Activated naive CD8-positive, alpha-beta T cell treated with anti-CD3 and anti-CD28 coated beads, Interleukin-2, amount 50 U/mL, for 16 hours (primary cell): Measurements from ENCODE around the gene HCRTR2.
"Not testable (repeated sequence)": the region's sequence is repeated elsewhere in the genome, so short reads cannot be mapped to it uniquely, and the experiment has no call there.

ENCODE experiments used
- DNase-seq: peaks from one replicate; pipeline ENCODE4 v3.0.0-alpha.2; 2020; ENCODE audit warnings: low read depth, low spot score

HCRTR2 gene

GRCh38 chr6:55212156-55212555 is 37.8 kb downstream of the HCRTR2 start:
- no peak for DNase-seq

- DNase-seq, result no peak
Observed at GRCh38 chr6:55220961-55221360, 46.6 kb downstream of the HCRTR2 start.

DNA sequence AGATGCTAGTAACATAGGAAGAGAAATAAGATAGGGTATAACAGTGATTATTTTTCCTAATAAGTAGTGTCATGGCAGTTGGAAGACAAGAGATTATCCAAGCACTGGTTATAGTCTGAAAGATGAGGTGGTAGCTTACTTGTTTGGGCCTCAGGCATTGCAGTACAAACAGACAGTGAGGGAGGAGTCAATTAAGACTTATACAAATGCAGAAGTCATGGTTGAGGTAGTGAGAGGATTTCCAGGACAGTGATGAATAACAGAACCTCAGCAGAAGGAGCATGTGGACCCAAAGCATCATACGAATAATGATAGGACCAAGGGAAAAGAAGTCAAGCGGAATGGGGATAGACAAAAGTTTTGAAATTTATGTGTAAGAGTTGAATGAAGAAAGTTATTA is 53.5 kb downstream of the HCRTR2 start:
- no peak for DNase-seq

- no peak for DNase-seq
Observed at GRCh38 chr6:55239099-55239498, 64.8 kb downstream of the HCRTR2 start.

- DNase-seq, result not testable (repeated sequence)
Observed at GRCh38 chr6:55240975-55241605, 66.8 kb downstream of the HCRTR2 start.

GRCh38 chr6:55250400-55250799 is 76.1 kb downstream of the HCRTR2 start:
- no peak for DNase-seq

DNA sequence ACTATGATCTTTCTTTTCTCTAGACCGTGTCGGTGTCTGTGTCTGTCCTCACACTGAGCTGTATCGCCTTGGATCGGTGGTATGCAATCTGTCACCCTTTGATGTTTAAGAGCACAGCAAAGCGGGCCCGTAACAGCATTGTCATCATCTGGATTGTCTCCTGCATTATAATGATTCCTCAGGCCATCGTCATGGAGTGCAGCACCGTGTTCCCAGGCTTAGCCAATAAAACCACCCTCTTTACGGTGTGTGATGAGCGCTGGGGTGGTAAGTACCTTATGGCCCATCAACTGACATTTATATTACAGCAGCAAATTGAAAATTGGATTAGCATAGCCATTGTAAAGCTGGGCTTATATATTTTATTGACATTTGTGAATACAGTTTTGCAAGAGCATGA is 80.8 kb downstream of the HCRTR2 start:
- no peak for DNase-seq

DNA sequence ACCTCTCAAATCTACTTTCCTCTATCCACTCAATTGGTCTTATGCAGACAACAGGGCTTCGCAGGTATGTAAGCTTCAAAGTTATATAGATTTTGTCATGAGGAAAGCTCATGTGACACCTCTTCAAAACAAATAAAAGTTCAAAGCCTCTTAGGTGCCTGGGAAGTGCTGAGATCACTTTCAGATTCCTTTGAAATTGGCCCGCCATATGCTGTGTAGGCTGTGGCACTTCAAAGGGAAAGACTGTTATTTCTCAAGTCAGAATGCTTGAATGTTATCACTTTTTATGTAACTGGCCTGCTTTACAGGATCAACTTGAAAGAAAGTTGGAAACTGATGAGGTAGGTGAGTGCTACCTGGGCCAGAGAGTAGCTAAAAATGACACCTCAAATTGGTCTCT is 85.9 kb downstream of the HCRTR2 start:
- no peak for DNase-seq

GRCh38 chr6:55265409-55266114 is 91.2 kb downstream of the HCRTR2 start:
- DNase-seq, result no peak

DNA sequence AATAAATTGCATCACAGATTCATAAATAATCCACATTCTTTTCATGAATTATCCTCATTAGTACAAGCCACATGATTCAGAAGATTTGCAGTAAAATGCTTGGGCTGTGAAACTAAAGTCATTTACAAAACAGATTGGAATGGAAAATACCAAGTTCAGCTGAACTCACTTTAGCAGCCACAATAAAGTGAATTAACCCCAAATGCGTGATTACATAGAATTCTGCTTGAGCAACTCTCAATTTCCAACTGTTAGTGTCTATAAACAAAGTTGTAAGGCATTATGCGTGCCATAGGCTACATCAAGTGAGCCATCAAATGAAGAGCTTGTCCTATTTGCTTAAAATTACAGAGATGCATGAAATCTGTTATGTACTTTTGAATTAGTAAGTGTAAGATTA is 92.6 kb downstream of the HCRTR2 start:
- DNase-seq, result no peak

DNA sequence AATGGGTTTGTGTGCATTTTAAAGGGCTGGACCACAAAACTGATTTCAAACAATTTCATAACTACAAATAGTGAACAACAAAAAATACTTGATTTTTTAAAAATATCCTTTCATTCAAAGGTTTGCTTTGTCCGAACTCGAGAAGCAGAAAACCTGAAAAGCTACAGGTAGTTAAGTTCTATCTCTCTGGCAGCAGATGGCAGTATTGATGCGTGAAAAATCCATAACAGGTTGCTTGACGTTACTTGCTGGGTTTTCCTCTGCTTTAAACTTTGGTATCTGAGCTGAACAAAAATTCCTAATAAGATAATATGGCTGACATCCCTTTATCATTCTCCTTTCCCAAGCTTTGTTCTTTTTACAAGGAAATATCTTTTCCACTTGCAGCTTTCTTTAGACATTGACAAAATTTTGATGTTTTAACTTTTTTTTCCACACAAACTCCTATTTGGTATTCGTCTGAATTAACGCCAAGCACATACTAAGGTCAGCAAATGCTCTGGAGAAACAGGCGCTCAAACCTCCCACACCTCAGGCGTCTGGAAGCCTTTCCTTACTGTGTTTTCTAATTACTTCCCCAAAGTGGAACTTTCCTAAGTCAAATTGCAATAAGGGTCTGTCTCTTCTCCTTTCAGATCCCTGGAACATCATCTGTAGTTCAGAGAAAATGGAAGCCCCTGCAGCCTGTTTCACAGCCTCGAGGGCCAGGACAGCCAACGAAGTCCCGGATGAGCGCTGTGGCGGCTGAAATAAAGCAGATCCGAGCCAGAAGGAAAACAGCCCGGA is 102.6 kb downstream of the HCRTR2 start:
- no peak for DNase-seq

- no peak for DNase-seq
Observed at GRCh38 chr6:55277646-55278045, 103.3 kb downstream of the HCRTR2 start.

DNA sequence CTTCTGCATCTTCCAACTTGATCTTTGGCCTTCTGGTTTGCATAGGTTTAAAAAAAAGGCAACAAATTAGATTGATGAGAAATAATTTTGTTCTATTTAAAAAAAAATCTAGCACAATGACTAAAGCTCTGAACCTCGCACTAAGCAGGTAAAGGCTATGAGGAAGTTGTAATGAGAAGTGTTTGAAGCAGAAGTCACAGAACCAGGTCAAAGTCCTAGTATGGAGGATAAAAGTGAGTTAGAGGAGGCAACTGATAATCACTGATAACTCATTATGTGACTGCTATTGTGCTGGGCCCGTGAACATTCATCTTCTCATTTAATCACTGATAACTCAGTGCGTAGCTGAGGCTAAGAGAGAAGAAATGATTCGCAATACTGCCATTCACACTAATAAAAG is 106.9 kb downstream of the HCRTR2 start:
- no peak for DNase-seq

DNA sequence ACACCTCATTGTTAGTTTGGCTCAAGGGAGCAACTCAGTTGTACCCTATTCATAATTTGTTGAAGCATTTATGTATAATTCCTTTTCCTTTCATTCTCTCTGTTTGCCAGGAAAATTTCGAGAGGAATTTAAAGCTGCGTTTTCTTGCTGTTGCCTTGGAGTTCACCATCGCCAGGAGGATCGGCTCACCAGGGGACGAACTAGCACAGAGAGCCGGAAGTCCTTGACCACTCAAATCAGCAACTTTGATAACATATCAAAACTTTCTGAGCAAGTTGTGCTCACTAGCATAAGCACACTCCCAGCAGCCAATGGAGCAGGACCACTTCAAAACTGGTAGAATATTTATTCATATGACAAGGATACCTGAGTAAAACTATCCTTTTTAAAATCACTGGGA is 107.8 kb downstream of the HCRTR2 start:
- no peak for DNase-seq

DNA sequence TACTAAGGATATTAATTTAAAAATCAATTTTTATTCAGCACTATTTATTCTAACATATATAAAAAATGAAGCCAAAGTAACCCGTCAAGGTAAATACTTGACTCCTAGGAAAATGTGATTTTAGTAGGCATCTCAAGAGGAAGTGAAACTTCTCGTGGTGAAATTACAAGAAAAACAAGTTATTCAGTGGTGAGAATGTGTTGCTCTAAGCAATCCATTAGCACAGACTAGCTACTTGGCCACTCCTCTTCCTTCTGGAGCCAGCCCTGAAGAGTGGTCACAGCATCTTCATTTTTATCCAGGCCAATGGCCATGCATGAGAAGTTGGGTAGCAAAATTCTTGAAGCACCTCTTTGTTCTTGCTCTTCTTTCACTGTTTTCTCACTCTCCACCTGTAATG is 112.5 kb downstream of the HCRTR2 start:
- no peak for DNase-seq

DNA sequence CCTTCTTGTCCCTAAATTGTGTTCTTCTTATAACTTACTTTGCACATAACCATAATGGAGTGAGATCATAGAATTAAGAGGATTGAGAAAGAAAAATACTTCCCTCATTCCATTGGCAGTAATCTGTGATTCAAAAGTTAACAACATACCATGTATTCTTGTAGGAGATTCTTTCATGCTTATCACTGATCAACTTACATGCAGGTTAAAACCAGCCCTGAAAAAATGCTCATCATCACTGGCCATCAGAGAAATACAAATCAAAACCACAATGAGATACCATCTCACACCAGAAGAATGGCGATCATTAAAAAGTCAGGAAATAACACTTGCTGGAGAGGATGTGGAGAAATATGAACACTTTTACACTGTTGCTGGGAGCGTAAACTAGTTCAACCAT is 116.4 kb downstream of the HCRTR2 start:
- no peak for DNase-seq

DNA sequence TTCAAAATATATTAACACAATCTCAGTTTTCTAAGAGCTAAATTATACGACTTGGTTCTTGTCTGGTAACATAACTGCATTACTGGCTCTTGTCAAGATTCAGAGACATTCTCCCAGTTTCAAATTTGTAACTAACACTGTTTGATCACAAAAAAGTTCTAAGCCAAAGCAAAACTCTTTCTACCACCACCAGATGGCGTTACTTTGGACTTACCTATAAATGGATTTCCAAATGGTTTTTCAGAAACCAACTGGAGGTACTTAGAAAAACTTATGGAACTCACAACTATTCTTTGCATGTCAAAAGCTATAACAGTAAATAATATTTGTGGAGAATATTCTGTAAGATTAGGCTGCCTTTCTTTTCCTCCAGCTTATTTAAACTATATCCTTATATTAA is 118.8 kb downstream of the HCRTR2 start:
- DNase-seq, result no peak

- not testable (repeated sequence) for DNase-seq
Observed at GRCh38 chr6:55297214-55297613, 122.9 kb downstream of the HCRTR2 start.

- DNase-seq, result no peak
Observed at GRCh38 chr6:55299286-55299985, 125.1 kb downstream of the HCRTR2 start.

DNA sequence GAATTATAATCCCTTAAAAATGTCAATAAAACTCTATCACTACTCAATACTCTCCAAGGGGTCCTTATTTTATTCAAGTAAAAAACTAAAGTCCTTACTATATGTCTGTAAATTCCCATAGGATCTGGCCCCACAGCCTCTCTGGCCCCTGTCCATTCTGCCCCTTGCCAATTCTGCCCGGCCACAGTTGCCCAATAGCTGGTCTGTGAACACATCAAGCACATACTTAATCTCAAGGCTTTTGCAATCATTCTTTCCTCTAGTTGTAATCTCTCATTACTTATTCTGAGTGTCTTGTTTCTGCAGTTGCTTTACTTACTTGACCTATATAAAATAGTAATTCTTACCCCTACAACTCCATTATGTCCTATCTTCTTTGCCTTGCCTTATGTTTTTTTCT is 130.4 kb downstream of the HCRTR2 start:
- DNase-seq, result no peak

DNA sequence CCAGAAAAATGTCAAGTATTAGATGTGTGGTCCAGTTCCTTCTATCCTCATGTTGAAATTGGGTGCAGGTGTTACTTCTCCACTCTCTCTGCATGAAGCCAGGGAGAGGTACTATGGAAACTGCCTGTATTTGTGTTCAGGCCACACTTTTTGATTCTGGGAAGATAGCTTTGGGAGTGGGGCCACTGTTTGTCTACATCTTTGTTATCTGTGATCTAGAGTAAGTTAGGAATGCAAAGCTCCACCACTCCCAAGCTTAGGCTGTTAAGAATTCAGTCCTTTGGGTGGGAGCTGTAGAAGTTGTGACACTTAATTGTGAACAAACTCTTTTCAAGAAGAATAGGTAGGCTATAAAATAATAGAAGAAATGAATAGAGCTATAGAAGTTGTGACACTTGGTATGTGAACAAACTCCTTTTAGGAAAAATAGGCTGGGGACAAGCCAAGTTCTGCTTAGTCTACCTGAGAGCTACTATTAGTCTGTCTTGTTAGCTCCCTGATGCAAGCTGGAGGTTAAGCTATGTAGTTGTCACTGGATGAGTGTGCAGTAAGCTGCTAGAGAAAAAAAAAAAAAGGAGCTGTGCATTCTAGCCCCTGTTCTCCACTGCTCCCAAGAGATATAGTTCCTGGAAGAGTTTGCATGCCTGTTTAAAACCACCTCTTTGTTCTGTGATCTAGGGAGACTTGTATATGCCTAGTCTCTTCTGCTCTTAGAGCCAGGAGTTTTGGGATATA is 145.8 kb downstream of the HCRTR2 start:
- DNase-seq, result no peak

- DNase-seq, result no peak
Observed at GRCh38 chr6:55320696-55321086, 146.4 kb downstream of the HCRTR2 start.
